Cardiac fibroblast (primary cell): ENCODE results near the gene ZBTB43.
"Not testable (repeated sequence)": the region's sequence is repeated elsewhere in the genome, so short reads cannot be mapped to it uniquely, and the experiment has no call there.

Experiments used
- DNase-seq, 2 donors: peaks; one replicate each; pipeline versions ENCODE4 v3.0.0 to v3.0.0-alpha.2; 2010; ENCODE audit warnings: low read depth in 2 of 2
- H3K4me3 ChIP-seq, 2 donors: replicated peaks in 1 of 2; 1 replicate in 1 of 2; 2 replicates in 1 of 2; pipeline ENCODE4 v1.5.1; 2011; ENCODE audit warnings: low read depth in 2 of 2, low read length in 2 of 2, mild to moderate bottlenecking in 2 of 2, moderate library complexity in 1 of 2
- CTCF ChIP-seq: IDR thresholded peaks from one replicate; pipeline ENCODE4 v1.5.1; 2011; ENCODE audit warnings: low read depth, mild to moderate bottlenecking, low read length, inconsistent platforms

The ZBTB43 gene

GRCh38 chr9:126782053-126782388 lies 22.8 kb upstream of the ZBTB43 start:
- DNase-seq: no peak
- H3K4me3 ChIP-seq: no peak overlapping the region

GRCh38 chr9:126783949-126784348 lies 20.9 kb upstream of the ZBTB43 start:
- H3K4me3 ChIP-seq: no peak overlapping the region
- DNase-seq: peak in 1 of 2 donors; percentile 26
- no peak for TF ChIP-seq CTCF

More at GRCh38 chr9:126782053-126782388, 22.8 kb upstream of the ZBTB43 start:
- TF ChIP-seq CTCF: no peak

- DNase-seq: no peak
- H3K4me3 ChIP-seq: no peak overlapping the region
- TF ChIP-seq CTCF: no peak
Observed at GRCh38 chr9:126784401-126784800, 20.4 kb upstream of the ZBTB43 start.

- H3K4me3 ChIP-seq, DNase-seq: not testable (repeated sequence)
Observed at GRCh38 chr9:126784841-126785240, 20.0 kb upstream of the ZBTB43 start.

- DNase-seq: peak; percentile 27 to 51
- H3K4me3 ChIP-seq: no peak overlapping the region
- no peak for TF ChIP-seq CTCF
Observed at GRCh38 chr9:126788046-126788445, 16.8 kb upstream of the ZBTB43 start.

GRCh38 chr9:126788634-126789349 lies 16.0 kb upstream of the ZBTB43 start:
- peak; percentile 19 to 78 for DNase-seq
- no peak overlapping the region for H3K4me3 ChIP-seq
- TF ChIP-seq CTCF: no peak

- TF ChIP-seq CTCF: no peak
- H3K4me3 ChIP-seq: no peak overlapping the region
- no peak for DNase-seq
Observed at GRCh38 chr9:126790561-126790960, 14.3 kb upstream of the ZBTB43 start.
